CD14-positive monocyte (primary cell): ENCODE measurements around the gene WDFY4. TPM values are rescaled to one million over a fixed set of nuclear protein-coding genes. Genes with fewer than 3 reads are reported as not detected.
"Not testable (repeated sequence)": the region's sequence is repeated elsewhere in the genome, so short reads cannot be mapped to it uniquely, and the experiment has no call there.

Experiments used
- DNase-seq, 3 donors: peaks; one replicate each; pipeline ENCODE4 v3.0.0-alpha.2; 2011 to 2022
- H2AFZ ChIP-seq: 2 replicates; pipeline ENCODE4 v1.6.0; 2012; ENCODE audit warnings: mild to moderate bottlenecking, low read depth, low read length, inconsistent platforms; ENCODE audit not compliant: insufficient read depth, poor library complexity, severe bottlenecking
- H3K27ac ChIP-seq, 2 donors: 1 replicate in 1 of 2; 2 replicates in 1 of 2; pipeline ENCODE4 v1.5.1; 2012 to 2013; ENCODE audit warnings: low read length in 2 of 2, control low read depth in 1 of 2, inconsistent platforms in 1 of 2, low read depth in 1 of 2, mild to moderate bottlenecking in 1 of 2
- H3K27me3 ChIP-seq, 2 donors: one replicate each; pipeline versions ENCODE4 v1.6.0 to v1.6.1; 2011 to 2013; ENCODE audit warnings: low read length in 2 of 2; ENCODE audit not compliant: control insufficient read depth in 2 of 2, insufficient read depth in 2 of 2
- H3K36me3 ChIP-seq, 2 donors: replicated peaks in 1 of 2; 1 replicate in 1 of 2; 2 replicates in 1 of 2; pipeline versions ENCODE4 v1.5.1 to v1.6.1; 2012 to 2013; ENCODE audit warnings: low read length in 2 of 2, control low read depth in 1 of 2, inconsistent platforms in 1 of 2, mild to moderate bottlenecking in 1 of 2; ENCODE audit not compliant: insufficient read depth in 2 of 2, control insufficient read depth in 1 of 2
- H3K4me1 ChIP-seq, 2 donors: 1 replicate in 1 of 2; 2 replicates in 1 of 2; pipeline versions ENCODE4 v1.5.1 to v1.6.1; 2012 to 2013; ENCODE audit warnings: low read length in 2 of 2, control low read depth in 1 of 2, inconsistent platforms in 1 of 2, mild to moderate bottlenecking in 1 of 2, moderate library complexity in 1 of 2; ENCODE audit not compliant: insufficient read depth in 2 of 2, control insufficient read depth in 1 of 2
- H3K4me2 ChIP-seq: replicated peaks from 2 replicates; pipeline ENCODE3; 2012; ENCODE audit warnings: low read length, moderate library complexity, mild to moderate bottlenecking; ENCODE audit not compliant: poor library complexity, severe bottlenecking; ENCODE audit errors: extremely low read depth
- H3K4me3 ChIP-seq, 3 experiments: fragments of 200-600 bp in 1 of 3; sonication (generic) in 1 of 3; replicated peaks in 1 of 3; 1 replicate in 2 of 3; 2 replicates in 1 of 3; pipeline ENCODE4 v1.5.1; 2011 to 2013; ENCODE audit warnings: low read length in 3 of 3, mild to moderate bottlenecking in 3 of 3, control low read depth in 2 of 3, low read depth in 2 of 3, inconsistent platforms in 1 of 3, moderate library complexity in 1 of 3
- H3K79me2 ChIP-seq: 2 replicates; pipeline ENCODE4 v1.6.0; 2012; ENCODE audit warnings: mild to moderate bottlenecking, control low read depth, inconsistent platforms, low read length, moderate library complexity; ENCODE audit not compliant: insufficient read depth
- H3K9ac ChIP-seq: 2 replicates; pipeline ENCODE4 v1.6.0; 2017; ENCODE audit warnings: low read length, mild to moderate bottlenecking; ENCODE audit not compliant: insufficient read depth, poor library complexity, severe bottlenecking
- H3K9me3 ChIP-seq, 2 donors: replicated peaks in 1 of 2; 1 replicate in 1 of 2; 2 replicates in 1 of 2; pipeline versions ENCODE4 v1.5.1 to v1.6.1; 2012 to 2013; ENCODE audit warnings: low read length in 2 of 2, control low read depth in 1 of 2; ENCODE audit not compliant: control insufficient read depth in 1 of 2, insufficient read depth in 1 of 2
- H4K20me1 ChIP-seq: 2 replicates; pipeline ENCODE4 v1.6.0; 2012; ENCODE audit warnings: mild to moderate bottlenecking, low read length, control low read depth, moderate library complexity; ENCODE audit not compliant: insufficient read depth
- H3K27ac Mint-ChIP-seq, 7 donors: one replicate each; pipeline ENCODE4 v1.8.0; 2020; ENCODE audit warnings: mild to moderate bottlenecking in 7 of 7, mixed read lengths in 7 of 7, moderate library complexity in 6 of 7, inconsistent platforms in 2 of 7
- H3K27me3 Mint-ChIP-seq, 3 donors: one replicate each; pipeline ENCODE4 v1.8.0; 2021 to 2022; ENCODE audit warnings: low read depth in 3 of 3, mild to moderate bottlenecking in 3 of 3, mixed read lengths in 3 of 3, moderate library complexity in 3 of 3, inconsistent platforms in 1 of 3
- H3K36me3 Mint-ChIP-seq, 2 donors: one replicate each; pipeline ENCODE4 v1.8.0; 2020; ENCODE audit warnings: mixed read lengths in 2 of 2, inconsistent platforms in 1 of 2, mild to moderate bottlenecking in 1 of 2
- H3K4me1 Mint-ChIP-seq: one replicate; pipeline ENCODE4 v1.8.0; 2020; ENCODE audit warnings: mild to moderate bottlenecking, mixed read lengths
- H3K4me3 Mint-ChIP-seq, 2 donors: one replicate each; pipeline ENCODE4 v1.8.0; 2020; ENCODE audit warnings: mild to moderate bottlenecking in 2 of 2, mixed read lengths in 2 of 2, moderate library complexity in 1 of 2
- H3K9me3 Mint-ChIP-seq, 7 donors: one replicate each; pipeline ENCODE4 v1.8.0; 2020 to 2022; ENCODE audit warnings: mixed read lengths in 7 of 7, mild to moderate bottlenecking in 6 of 7, moderate library complexity in 6 of 7, inconsistent platforms in 2 of 7
- WGBS: methylation state at CpG from one replicate; pipeline ENCODE4 v1.1.5; 2013; ENCODE audit warnings: missing lambda C conversion rate; ENCODE audit not compliant: insufficient coverage; 5-methylcytosine and 5-hydroxymethylcytosine counted together
- intact Hi-C, 2 donors: fragments of 100-400 bp; cut with micrococcal nuclease; formaldehyde crosslinking; loops; one replicate each; pipeline versions ENCODE4 v1.15.0 to v1.15.1; 2023
- polyA plus RNA-seq, 3 donors: library from polyadenylated mRNA; depleted of rRNA in 1 of 3; unstranded in 2 of 3; stranded (reverse) in 1 of 3; fragments of 300-500 nt in 2 of 3; fragments of >200 nt in 1 of 3; fragmentation: Illumina TruSeq in 2 of 3; gene quantifications; 1 replicate in 2 of 3; 2 replicates in 1 of 3; pipeline ENCODE4 v1.2.3, GENCODE V29; 2012 to 2021
- TF ChIP-seq, protein P1 (sequence below): fragments of 200-600 bp; IDR thresholded peaks from one replicate; pipeline ENCODE4 v1.8.0; 2022; ENCODE audit warnings: antibody characterized with exemption, mild to moderate bottlenecking

WDFY4 gene
- polyA plus RNA-seq, 3 donors = 7.5 to 36.1 (median 9.8) TPM

DNA sequence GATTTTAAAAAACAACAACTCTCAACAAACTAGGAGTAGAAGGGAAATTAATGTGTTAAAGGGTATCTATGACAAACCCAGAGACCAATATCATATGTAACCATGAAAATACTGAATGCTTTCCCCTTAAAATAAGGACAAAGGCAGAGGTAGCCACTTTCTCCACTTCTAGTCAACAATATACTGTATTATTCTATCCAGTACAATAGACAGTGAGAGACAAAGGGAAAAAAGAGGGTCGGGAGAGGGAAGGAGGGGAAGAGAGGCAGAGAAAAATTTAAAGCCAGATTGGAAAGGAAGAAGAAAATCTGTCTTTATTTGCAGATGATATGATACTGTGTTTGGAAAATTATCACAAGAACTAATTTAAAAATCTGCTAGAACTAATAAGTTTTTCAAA is 39.1 kb upstream of the WDFY4 start:
- DNase-seq = no peak
- Histone ChIP-seq H3K27ac (no peak overlapping the region), H4K20me1 (no peaks in the 10 kb centered on the region), H3K79me2 (no peaks in the 10 kb centered on the region), H3K27me3 (no peaks in the 10 kb centered on the region), H3K4me1 (peaks cover 0 to 3% of the 10 kb centered on the region in 2 donors), H3K9me3 (no peaks in the 10 kb centered on the region), H3K9ac (no peak overlapping the region), H3K4me3 (no peak overlapping the region), H3K4me2 (no peak overlapping the region), H3K36me3 (no peaks in the 10 kb centered on the region), H2AFZ (no peak overlapping the region)
- H3K9me3 Mint-ChIP-seq = peaks cover 3 to 22% (median 14%) of the 10 kb centered on the region in 7 donors
- H3K27ac Mint-ChIP-seq = no peak overlapping the region
- intact Hi-C loops = no loop called here
- TF ChIP-seq, protein P1, sequence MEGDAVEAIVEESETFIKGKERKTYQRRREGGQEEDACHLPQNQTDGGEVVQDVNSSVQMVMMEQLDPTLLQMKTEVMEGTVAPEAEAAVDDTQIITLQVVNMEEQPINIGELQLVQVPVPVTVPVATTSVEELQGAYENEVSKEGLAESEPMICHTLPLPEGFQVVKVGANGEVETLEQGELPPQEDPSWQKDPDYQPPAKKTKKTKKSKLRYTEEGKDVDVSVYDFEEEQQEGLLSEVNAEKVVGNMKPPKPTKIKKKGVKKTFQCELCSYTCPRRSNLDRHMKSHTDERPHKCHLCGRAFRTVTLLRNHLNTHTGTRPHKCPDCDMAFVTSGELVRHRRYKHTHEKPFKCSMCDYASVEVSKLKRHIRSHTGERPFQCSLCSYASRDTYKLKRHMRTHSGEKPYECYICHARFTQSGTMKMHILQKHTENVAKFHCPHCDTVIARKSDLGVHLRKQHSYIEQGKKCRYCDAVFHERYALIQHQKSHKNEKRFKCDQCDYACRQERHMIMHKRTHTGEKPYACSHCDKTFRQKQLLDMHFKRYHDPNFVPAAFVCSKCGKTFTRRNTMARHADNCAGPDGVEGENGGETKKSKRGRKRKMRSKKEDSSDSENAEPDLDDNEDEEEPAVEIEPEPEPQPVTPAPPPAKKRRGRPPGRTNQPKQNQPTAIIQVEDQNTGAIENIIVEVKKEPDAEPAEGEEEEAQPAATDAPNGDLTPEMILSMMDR = no peak
- peaks cover 2 to 9% (median 8%) of the 10 kb centered on the region in 3 donors for H3K27me3 Mint-ChIP-seq
- no peak overlapping the region for H3K4me3 Mint-ChIP-seq
- WGBS = no CpG with 5 or more reads among the region's 1 CpG
- peaks cover 0 to 2% of the 10 kb centered on the region in 2 donors for H3K36me3 Mint-ChIP-seq
- peaks cover 3% of the 10 kb centered on the region for H3K4me1 Mint-ChIP-seq

DNA sequence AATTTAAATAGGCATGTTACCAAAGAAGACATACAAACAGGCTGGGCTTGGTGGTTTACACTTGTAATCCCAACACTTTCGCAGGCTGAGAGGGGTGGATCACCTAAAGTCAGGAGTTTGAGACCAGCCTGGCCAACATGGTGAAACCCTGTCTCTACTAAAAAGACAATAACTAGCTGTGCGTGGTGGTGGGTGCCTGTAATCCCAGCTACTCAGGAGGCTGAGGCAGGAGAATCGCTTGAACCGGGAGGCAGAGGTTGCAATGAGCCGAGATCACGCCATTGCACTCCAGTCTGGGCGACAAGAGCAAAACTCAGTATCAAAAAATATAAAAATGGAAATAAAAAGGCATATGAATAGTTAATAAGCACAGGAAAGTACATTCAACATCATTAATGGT is 37.6 kb upstream of the WDFY4 start:
- H3K27ac Mint-ChIP-seq, H3K4me3 Mint-ChIP-seq, H3K27ac ChIP-seq, H3K4me2 ChIP-seq, H3K36me3 Mint-ChIP-seq, H3K4me1 Mint-ChIP-seq, H3K9ac ChIP-seq, H2AFZ ChIP-seq, H3K27me3 ChIP-seq, H3K4me3 ChIP-seq, intact Hi-C loops, H3K9me3 Mint-ChIP-seq, H3K9me3 ChIP-seq, DNase-seq, H3K36me3 ChIP-seq, H3K4me1 ChIP-seq, H3K79me2 ChIP-seq, H4K20me1 ChIP-seq: not testable (repeated sequence)
- H3K27me3 Mint-ChIP-seq = peaks cover 3 to 14% (median 11%) of the 10 kb centered on the region in 3 donors
- 100% methylated on average over 4 of the region's 7 CpGs for WGBS
